HEK293 (cell line): ENCODE results near the gene ATAD2B.

Experiments
- CTCF ChIA-PET: fragments of 350-600 bp; formaldehyde crosslinking; extraction: SDS; loops from one replicate; lab custom pipeline; 2021; ENCODE audit warnings: antibody characterized with exemption; lab: Yijun Ruan, JAX
- POLR2A ChIA-PET: fragments of 300-600 bp; formaldehyde crosslinking; extraction: SDS; loops from one replicate; lab custom pipeline; 2020; ENCODE audit warnings: antibody characterized with exemption, inconsistent platforms; lab: Yijun Ruan, JAX
- H3K27ac ChIP-seq: fragments of 200-500 bp; sonication (Bioruptor generic); 2 replicates; pipeline ENCODE4 v1.5.1; 2014; ENCODE audit warnings: low read depth, low read length, control low read depth, inconsistent platforms; ENCODE audit errors: extremely low read depth
- H3K36me3 ChIP-seq, 2 experiments: fragments of 200-500 bp in 1 of 2; sonication (Bioruptor generic) in 1 of 2; 1 replicate in 1 of 2; 2 replicates in 1 of 2; pipeline ENCODE4 v1.5.1; 2014 to 2017; ENCODE audit warnings: inconsistent platforms in 2 of 2, low read length in 2 of 2; ENCODE audit not compliant: control insufficient read depth in 2 of 2, insufficient read depth in 1 of 2
- H3K4me1 ChIP-seq: fragments of 200-500 bp; sonication (Bioruptor generic); 2 replicates; pipeline ENCODE4 v1.5.1; 2014; ENCODE audit warnings: mild to moderate bottlenecking, low read length, inconsistent platforms; ENCODE audit not compliant: control insufficient read depth, insufficient read depth
- H3K4me3 ChIP-seq: 2 replicates; pipeline ENCODE4 v1.5.1; 2011; ENCODE audit warnings: low read depth, mild to moderate bottlenecking, control low read depth, low read length, moderate library complexity
- H3K9me3 ChIP-seq: fragments of 200-500 bp; sonication (Bioruptor generic); 2 replicates; pipeline ENCODE4 v1.5.1; 2014; ENCODE audit warnings: low read depth, low read length, inconsistent platforms; ENCODE audit not compliant: control insufficient read depth, insufficient read depth
- GLI4 ChIP-seq: fragments of 450-650 bp; formaldehyde crosslinking; IDR thresholded peaks from 2 replicates; pipeline ENCODE4 v1.5.1; 2016; ENCODE audit warnings: missing biosample characterization, missing genetic modification characterization
- KLF16 ChIP-seq: fragments of 450-650 bp; formaldehyde crosslinking; IDR thresholded peaks from 2 replicates; pipeline ENCODE4 v1.5.1; 2017; ENCODE audit warnings: missing biosample characterization, missing genetic modification characterization
- REPIN1 ChIP-seq: fragments of 450-650 bp; formaldehyde crosslinking; IDR thresholded peaks from 2 replicates; pipeline ENCODE4 v1.5.1; 2017; ENCODE audit warnings: missing biosample characterization, missing genetic modification characterization, low read depth
- SETDB1 ChIP-seq: IDR thresholded peaks from one replicate; pipeline ENCODE4 v1.6.1; 2017; ENCODE audit warnings: mild to moderate bottlenecking, low read length, moderate library complexity, mixed read lengths; ENCODE audit not compliant: insufficient read length
- SP2 ChIP-seq: fragments of 450-650 bp; formaldehyde crosslinking; IDR thresholded peaks from 2 replicates; pipeline ENCODE4 v1.5.1; 2016; ENCODE audit warnings: missing biosample characterization, missing genetic modification characterization
- WT1 ChIP-seq: fragments of 450-650 bp; formaldehyde crosslinking; IDR thresholded peaks from 2 replicates; pipeline ENCODE4 v1.5.1; 2016; ENCODE audit warnings: missing biosample characterization, missing genetic modification characterization
- ZBTB11 ChIP-seq: fragments of 450-650 bp; formaldehyde crosslinking; conservative IDR thresholded peaks from 2 replicates; pipeline ENCODE4 v1.5.1; 2016; ENCODE audit warnings: low read depth, missing biosample characterization, missing genetic modification characterization
- ZFP3 ChIP-seq: fragments of 450-650 bp; formaldehyde crosslinking; IDR thresholded peaks from 2 replicates; pipeline ENCODE4 v1.5.1; 2016; ENCODE audit warnings: low read depth, missing biosample characterization, missing genetic modification characterization
- ZNF155 ChIP-seq: fragments of 450-650 bp; formaldehyde crosslinking; IDR thresholded peaks from 2 replicates; pipeline ENCODE4 v1.5.1; 2016; ENCODE audit warnings: missing biosample characterization, missing genetic modification characterization
- ZNF302 ChIP-seq: fragments of 450-650 bp; formaldehyde crosslinking; IDR thresholded peaks from 2 replicates; pipeline ENCODE4 v1.5.1; 2016; ENCODE audit warnings: missing biosample characterization, missing genetic modification characterization, low read depth
- ZNF335 ChIP-seq: fragments of 450-650 bp; formaldehyde crosslinking; conservative IDR thresholded peaks from 2 replicates; pipeline ENCODE4 v1.5.1; 2016; ENCODE audit warnings: missing biosample characterization, missing genetic modification characterization
- ZNF341 ChIP-seq: fragments of 450-650 bp; formaldehyde crosslinking; IDR thresholded peaks from 2 replicates; pipeline ENCODE4; 2016; ENCODE audit warnings: low read depth, missing biosample characterization, missing genetic modification characterization
- ZNF354C ChIP-seq: fragments of 450-650 bp; formaldehyde crosslinking; IDR thresholded peaks from 2 replicates; pipeline ENCODE4 v1.5.1; 2016; ENCODE audit warnings: missing biosample characterization, missing genetic modification characterization, low read depth, borderline replicate concordance
- ZNF555 ChIP-seq: fragments of 450-650 bp; formaldehyde crosslinking; conservative IDR thresholded peaks from 2 replicates; pipeline ENCODE4 v1.5.1; 2017; ENCODE audit warnings: missing biosample characterization, mild to moderate bottlenecking, missing genetic modification characterization, inconsistent platforms
- ZNF600 ChIP-seq: fragments of 450-650 bp; formaldehyde crosslinking; IDR thresholded peaks from 2 replicates; pipeline ENCODE4 v1.5.1; 2016; ENCODE audit warnings: missing biosample characterization, missing genetic modification characterization
- ZNF624 ChIP-seq: fragments of 450-650 bp; formaldehyde crosslinking; IDR thresholded peaks from 2 replicates; pipeline ENCODE4 v1.5.1; 2017; ENCODE audit warnings: missing biosample characterization, missing genetic modification characterization
- ZNF792 ChIP-seq: fragments of 450-650 bp; formaldehyde crosslinking; IDR thresholded peaks from 2 replicates; pipeline ENCODE4 v1.5.1; 2016; ENCODE audit warnings: missing biosample characterization, missing genetic modification characterization
- ZNF843 ChIP-seq: fragments of 450-650 bp; formaldehyde crosslinking; IDR thresholded peaks from 2 replicates; pipeline ENCODE4 v1.5.1; 2016; ENCODE audit warnings: missing biosample characterization, missing genetic modification characterization
- TF ChIP-seq, protein P1 (sequence below): fragments of 450-650 bp; formaldehyde crosslinking; IDR thresholded peaks from 2 replicates; pipeline ENCODE4 v1.5.1; 2016; ENCODE audit warnings: missing biosample characterization, missing genetic modification characterization

ATAD2B gene

DNA sequence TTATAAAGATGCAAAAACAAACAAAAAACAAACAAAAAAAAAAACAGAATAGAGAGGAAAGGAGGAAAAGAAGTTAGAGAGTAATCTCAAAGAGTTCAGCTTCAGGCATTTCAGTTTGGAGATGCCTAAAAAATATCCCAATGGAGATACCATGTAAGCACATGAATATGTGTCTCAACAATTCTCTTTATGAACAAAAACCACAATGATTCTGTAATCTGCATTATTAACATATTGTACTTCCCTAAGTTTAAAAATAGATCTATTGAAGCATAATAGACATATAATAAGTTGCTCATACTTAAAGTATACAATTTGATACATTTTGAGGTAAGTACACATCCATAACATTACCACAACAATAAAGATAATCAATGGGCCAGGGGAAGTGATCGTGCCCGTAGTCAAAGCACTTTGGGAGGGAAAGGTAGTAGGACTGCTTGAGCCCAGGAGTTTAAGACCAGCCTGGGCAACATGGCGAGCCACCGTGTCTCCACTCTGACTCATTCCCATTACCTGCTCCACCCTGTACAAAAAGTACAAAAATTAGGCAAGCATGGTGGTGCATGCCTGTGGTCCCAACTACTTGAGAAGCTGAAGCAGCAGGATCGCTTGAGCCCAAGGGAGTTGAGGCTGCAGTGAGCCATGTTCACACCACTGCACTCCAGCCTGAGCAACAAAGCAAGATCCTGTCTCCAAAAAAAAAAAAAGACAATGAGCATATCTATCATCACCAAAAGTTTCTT, 158.9 kb downstream of the ATAD2B start:
- CTCF ChIA-PET: no interaction called here
- no peaks in the 10 kb centered on the region for H3K4me1 ChIP-seq
- H3K27ac ChIP-seq: no peak overlapping the region
- H3K9me3 ChIP-seq: no peaks in the 10 kb centered on the region; the same call in 1 of the 2 replicates
- POLR2A ChIA-PET: no interaction called here
- TF ChIP-seq WT1: no peak
- TF ChIP-seq, protein P1, sequence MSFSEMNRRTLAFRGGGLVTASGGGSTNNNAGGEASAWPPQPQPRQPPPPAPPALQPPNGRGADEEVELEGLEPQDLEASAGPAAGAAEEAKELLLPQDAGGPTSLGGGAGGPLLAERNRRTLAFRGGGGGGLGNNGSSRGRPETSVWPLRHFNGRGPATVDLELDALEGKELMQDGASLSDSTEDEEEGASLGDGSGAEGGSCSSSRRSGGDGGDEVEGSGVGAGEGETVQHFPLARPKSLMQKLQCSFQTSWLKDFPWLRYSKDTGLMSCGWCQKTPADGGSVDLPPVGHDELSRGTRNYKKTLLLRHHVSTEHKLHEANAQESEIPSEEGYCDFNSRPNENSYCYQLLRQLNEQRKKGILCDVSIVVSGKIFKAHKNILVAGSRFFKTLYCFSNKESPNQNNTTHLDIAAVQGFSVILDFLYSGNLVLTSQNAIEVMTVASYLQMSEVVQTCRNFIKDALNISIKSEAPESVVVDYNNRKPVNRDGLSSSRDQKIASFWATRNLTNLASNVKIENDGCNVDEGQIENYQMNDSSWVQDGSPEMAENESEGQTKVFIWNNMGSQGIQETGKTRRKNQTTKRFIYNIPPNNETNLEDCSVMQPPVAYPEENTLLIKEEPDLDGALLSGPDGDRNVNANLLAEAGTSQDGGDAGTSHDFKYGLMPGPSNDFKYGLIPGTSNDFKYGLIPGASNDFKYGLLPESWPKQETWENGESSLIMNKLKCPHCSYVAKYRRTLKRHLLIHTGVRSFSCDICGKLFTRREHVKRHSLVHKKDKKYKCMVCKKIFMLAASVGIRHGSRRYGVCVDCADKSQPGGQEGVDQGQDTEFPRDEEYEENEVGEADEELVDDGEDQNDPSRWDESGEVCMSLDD: no peak
- TF ChIP-seq ZBTB11 (tag by site-specific recombination): no peak
- no peak for TF ChIP-seq ZNF302
- no peak for TF ChIP-seq ZNF624 (tag by site-specific recombination)
- TF ChIP-seq ZNF155 (tag by site-specific recombination): no peak
- no peak for TF ChIP-seq SETDB1
- TF ChIP-seq SP2 (tag by site-specific recombination): no peak
- no peak for TF ChIP-seq REPIN1 (tag by site-specific recombination)
- no peak for TF ChIP-seq ZNF335 (tag by site-specific recombination)
- TF ChIP-seq ZNF843 (tag by site-specific recombination): no peak
- no peak for TF ChIP-seq GLI4
- H3K4me3 ChIP-seq: no peak overlapping the region
- H3K36me3 ChIP-seq: peaks cover 7 to 9% of the 10 kb centered on the region in 2 experiments

DNA sequence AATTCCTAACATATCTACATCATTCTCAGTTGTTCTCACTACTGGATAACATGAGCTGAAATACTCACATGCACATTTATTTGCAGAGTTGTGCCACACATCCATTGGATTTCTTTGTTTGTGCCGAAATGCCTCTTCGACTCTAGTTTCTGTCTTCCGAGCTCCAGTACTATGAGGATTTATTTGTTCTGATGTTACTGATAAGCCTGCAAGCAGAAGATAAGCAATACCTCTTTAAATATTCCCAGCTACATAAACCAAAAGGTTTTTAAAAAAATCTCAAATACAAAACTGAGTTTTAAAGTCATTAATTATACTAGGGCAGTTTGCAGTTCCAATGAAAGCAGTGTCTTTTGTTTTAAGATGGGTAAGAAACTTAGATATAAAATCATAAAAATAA, 164.8 kb downstream of the ATAD2B start:
- Histone ChIP-seq H3K4me1 (0 out of 2 replicates have a peak, but pooled peaks cover 3% of the 10 kb centered on the region), H3K27ac (no peak overlapping the region), H3K36me3 (peaks cover 0 to 6% of the 10 kb centered on the region in 2 experiments; a peak in 2 of 3 replicates), H3K4me3 (no peak overlapping the region), H3K9me3 (no peaks in the 10 kb centered on the region)
- TF ChIP-seq ZNF555 (tag by site-specific recombination) (no peak), ZNF354C (tag by site-specific recombination) (no peak), ZFP3 (tag by site-specific recombination) (no peak), ZNF600 (no peak), ZNF792 (tag by site-specific recombination) (no peak), ZNF341 (tag by site-specific recombination) (no peak), KLF16 (tag by site-specific recombination) (no peak)
- POLR2A ChIA-PET: no interaction called here
- CTCF ChIA-PET: no interaction called here
